ENCODE results near the gene UBALD2.
"Not testable (repeated sequence)": the region's sequence is repeated elsewhere in the genome, so short reads cannot be mapped to it uniquely, and the experiment has no call there.

The UBALD2 gene

GRCh38 chr17:76246080-76247066 lies 18.8 kb upstream of the UBALD2 start:
- no peak overlapping the region for H3K4me3 ChIP-seq (ENCODE audit: low read depth, low read length)
- no peak for TF ChIP-seq CTCF (IDR thresholded peaks at IDR 0.05; ENCODE audit: low read depth, low read length)

GRCh38 chr17:76247304-76247703 lies 17.8 kb upstream of the UBALD2 start:
- TF ChIP-seq CTCF (IDR thresholded peaks at IDR 0.05; ENCODE audit: low read depth, low read length) = no peak
- H3K4me3 ChIP-seq (ENCODE audit: low read depth, low read length) = no peak overlapping the region

GRCh38 chr17:76248013-76248782 lies 16.9 kb upstream of the UBALD2 start:
- TF ChIP-seq CTCF (IDR thresholded peaks at IDR 0.05; ENCODE audit: low read depth, low read length) = no peak
- no peak overlapping the region for H3K4me3 ChIP-seq (ENCODE audit: low read depth, low read length)

GRCh38 chr17:76250141-76250540 lies 15.0 kb upstream of the UBALD2 start:
- no peak for TF ChIP-seq CTCF (IDR thresholded peaks at IDR 0.05; ENCODE audit: low read depth, low read length)
- H3K4me3 ChIP-seq (ENCODE audit: low read depth, low read length) = no peak overlapping the region

- no peak overlapping the region for H3K4me3 ChIP-seq (ENCODE audit: low read depth, low read length)
- no peak for TF ChIP-seq CTCF (IDR thresholded peaks at IDR 0.05; ENCODE audit: low read depth, low read length)
Observed at GRCh38 chr17:76251478-76252039, 13.6 kb upstream of the UBALD2 start.

GRCh38 chr17:76252040-76252954 lies 12.9 kb upstream of the UBALD2 start:
- no peak for TF ChIP-seq CTCF (IDR thresholded peaks at IDR 0.05; ENCODE audit: low read depth, low read length)
- 0 out of 2 replicates have a peak overlapping the region, but pooled peaks have one; percentile 1 for H3K4me3 ChIP-seq (ENCODE audit: low read depth, low read length)

- not testable (repeated sequence) for H3K4me3 ChIP-seq (ENCODE audit: low read depth, low read length)
Observed at GRCh38 chr17:76252967-76253766, 12.0 kb upstream of the UBALD2 start.
